OCI-LY1 (cell line): ENCODE measurements around the gene NEURL1B.
"Not testable (repeated sequence)": the region's sequence is repeated elsewhere in the genome, so short reads cannot be mapped to it uniquely, and the experiment has no call there.

Experiments
- H2AFZ ChIP-seq: fragments of 200-600 bp; sonication (generic), shearing (Covaris generic); 2 replicates; pipeline ENCODE4 v1.6.0; 2014; ENCODE audit warnings: antibody characterized with exemption, mild to moderate bottlenecking, low read length
- H3F3A ChIP-seq: fragments of 200-600 bp; sonication (generic), shearing (Covaris generic); 2 replicates; pipeline ENCODE4 v1.6.0; 2014; ENCODE audit warnings: mild to moderate bottlenecking, antibody characterized with exemption, low read length, moderate library complexity; ENCODE audit not compliant: insufficient read depth
- H3K27ac ChIP-seq: fragments of 200-600 bp; sonication (generic); 2 replicates; pipeline ENCODE4 v1.5.1; 2014; ENCODE audit warnings: low read length, mixed run types, mild to moderate bottlenecking, low read depth; ENCODE audit not compliant: poor library complexity, severe bottlenecking
- H3K27me3 ChIP-seq: fragments of 200-600 bp; sonication (generic); 2 replicates; pipeline ENCODE4 v1.6.0; 2014; ENCODE audit warnings: antibody characterized with exemption, mild to moderate bottlenecking, low read length, moderate library complexity; ENCODE audit not compliant: insufficient read depth
- H3K36me3 ChIP-seq: fragments of 200-600 bp; sonication (generic); 2 replicates; pipeline ENCODE4 v1.6.1; 2014; ENCODE audit warnings: mild to moderate bottlenecking, antibody characterized with exemption, low read length, moderate library complexity, mixed read lengths; ENCODE audit not compliant: insufficient read depth
- H3K4me1 ChIP-seq: fragments of 200-600 bp; sonication (generic); 2 replicates; pipeline ENCODE4 v1.5.1; 2014; ENCODE audit warnings: mild to moderate bottlenecking, low read length, moderate library complexity; ENCODE audit not compliant: insufficient read depth, severe bottlenecking
- H3K4me2 ChIP-seq: fragments of 200-600 bp; sonication (generic), shearing (Covaris generic); 2 replicates; pipeline ENCODE4 v1.6.1; 2014; ENCODE audit warnings: low read length
- H3K4me3 ChIP-seq: fragments of 200-600 bp; sonication (generic); 2 replicates; pipeline ENCODE4 v1.5.1; 2014; ENCODE audit warnings: low read length, low read depth, mild to moderate bottlenecking, mixed read lengths; ENCODE audit not compliant: poor library complexity, severe bottlenecking
- H3K79me2 ChIP-seq: fragments of 200-600 bp; shearing (Covaris generic); 2 replicates; pipeline ENCODE4 v1.6.1; 2016; ENCODE audit warnings: mixed run types, low read length, mixed read lengths; ENCODE audit not compliant: insufficient read depth
- H3K9ac ChIP-seq: fragments of 200-600 bp; sonication (generic), shearing (Covaris generic); 2 replicates; pipeline ENCODE4 v1.6.1; 2014; ENCODE audit warnings: mild to moderate bottlenecking, low read length, mixed read lengths
- H3K9me2 ChIP-seq: fragments of 200-600 bp; sonication (generic), shearing (Covaris generic); 2 replicates; pipeline ENCODE4 v1.6.1; 2014; ENCODE audit warnings: low read depth, mild to moderate bottlenecking, low read length, mixed read lengths
- H3K9me3 ChIP-seq: fragments of 200-600 bp; shearing (Covaris generic); 2 replicates; pipeline ENCODE4 v1.6.1; 2014; ENCODE audit warnings: low read length, mixed read lengths
- H4K20me1 ChIP-seq: fragments of 200-600 bp; sonication (generic), shearing (Covaris generic); 2 replicates; pipeline ENCODE4 v1.6.0; 2016; ENCODE audit warnings: mild to moderate bottlenecking, low read length; ENCODE audit not compliant: insufficient read depth
- EZH2 ChIP-seq: fragments of 200-600 bp; sonication (generic), shearing (Covaris generic); IDR thresholded peaks from 2 replicates; pipeline ENCODE4 v1.8.0; 2017; ENCODE audit warnings: borderline replicate concordance, mixed run types, mild to moderate bottlenecking, antibody characterized with exemption, low read length, moderate library complexity, mixed read lengths
- TF ChIP-seq, protein P1 (sequence below): fragments of 200-600 bp; sonication (generic), shearing (Covaris generic); IDR thresholded peaks from 2 replicates; pipeline ENCODE4 v1.5.1; 2017; ENCODE audit warnings: mild to moderate bottlenecking, antibody characterized with exemption, low read length, moderate library complexity, mixed read lengths

Gene NEURL1B

GRCh38 chr5:172671091-172671490 is 30.0 kb downstream of the NEURL1B start:
- Histone ChIP-seq H3K9me2 (no peaks in the 10 kb centered on the region), H3K4me2 (no peak overlapping the region), H3K9me3 (no peaks in the 10 kb centered on the region), H3K9ac (no peak overlapping the region), H2AFZ (no peak overlapping the region), H3K4me3 (no peak overlapping the region), H3K27me3 (no peaks in the 10 kb centered on the region), H3F3A (no peaks in the 10 kb centered on the region), H3K27ac (no peak overlapping the region), H3K36me3 (no peaks in the 10 kb centered on the region), H3K79me2 (no peaks in the 10 kb centered on the region), H3K4me1 (no peaks in the 10 kb centered on the region), H4K20me1 (no peaks in the 10 kb centered on the region)
- no peak for TF ChIP-seq EZH2

GRCh38 chr5:172672681-172673080 is 31.6 kb downstream of the NEURL1B start:
- Histone ChIP-seq H3K4me1 (no peaks in the 10 kb centered on the region), H3K4me3 (no peak overlapping the region), H3K36me3 (no peaks in the 10 kb centered on the region), H3K27ac (no peak overlapping the region), H3K4me2 (no peak overlapping the region), H3F3A (no peaks in the 10 kb centered on the region), H3K27me3 (no peaks in the 10 kb centered on the region), H2AFZ (no peak overlapping the region), H4K20me1 (no peaks in the 10 kb centered on the region), H3K79me2 (no peaks in the 10 kb centered on the region), H3K9me3 (no peaks in the 10 kb centered on the region), H3K9ac (no peak overlapping the region), H3K9me2 (no peaks in the 10 kb centered on the region)
- no peak for TF ChIP-seq EZH2
- TF ChIP-seq, protein P1, sequence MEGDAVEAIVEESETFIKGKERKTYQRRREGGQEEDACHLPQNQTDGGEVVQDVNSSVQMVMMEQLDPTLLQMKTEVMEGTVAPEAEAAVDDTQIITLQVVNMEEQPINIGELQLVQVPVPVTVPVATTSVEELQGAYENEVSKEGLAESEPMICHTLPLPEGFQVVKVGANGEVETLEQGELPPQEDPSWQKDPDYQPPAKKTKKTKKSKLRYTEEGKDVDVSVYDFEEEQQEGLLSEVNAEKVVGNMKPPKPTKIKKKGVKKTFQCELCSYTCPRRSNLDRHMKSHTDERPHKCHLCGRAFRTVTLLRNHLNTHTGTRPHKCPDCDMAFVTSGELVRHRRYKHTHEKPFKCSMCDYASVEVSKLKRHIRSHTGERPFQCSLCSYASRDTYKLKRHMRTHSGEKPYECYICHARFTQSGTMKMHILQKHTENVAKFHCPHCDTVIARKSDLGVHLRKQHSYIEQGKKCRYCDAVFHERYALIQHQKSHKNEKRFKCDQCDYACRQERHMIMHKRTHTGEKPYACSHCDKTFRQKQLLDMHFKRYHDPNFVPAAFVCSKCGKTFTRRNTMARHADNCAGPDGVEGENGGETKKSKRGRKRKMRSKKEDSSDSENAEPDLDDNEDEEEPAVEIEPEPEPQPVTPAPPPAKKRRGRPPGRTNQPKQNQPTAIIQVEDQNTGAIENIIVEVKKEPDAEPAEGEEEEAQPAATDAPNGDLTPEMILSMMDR: no peak

GRCh38 chr5:172674155-172674554 is 33.1 kb downstream of the NEURL1B start:
- Histone ChIP-seq H4K20me1 (no peaks in the 10 kb centered on the region), H3K79me2 (no peaks in the 10 kb centered on the region), H3K4me2 (no peak overlapping the region), H3K9ac (no peak overlapping the region), H3K4me3 (no peak overlapping the region), H3F3A (no peaks in the 10 kb centered on the region), H3K27ac (no peak overlapping the region), H3K9me3 (no peaks in the 10 kb centered on the region), H3K27me3 (no peaks in the 10 kb centered on the region), H3K4me1 (no peaks in the 10 kb centered on the region), H3K9me2 (no peaks in the 10 kb centered on the region), H2AFZ (no peak overlapping the region), H3K36me3 (no peaks in the 10 kb centered on the region; the same call in 1 of the 2 replicates)
- TF ChIP-seq, protein P1: no peak
- TF ChIP-seq EZH2: no peak

GRCh38 chr5:172676914-172677475 is 35.9 kb downstream of the NEURL1B start:
- no peaks in the 10 kb centered on the region for H4K20me1 ChIP-seq
- no peaks in the 10 kb centered on the region for H3K4me1 ChIP-seq
- TF ChIP-seq EZH2: no peak
- TF ChIP-seq, protein P1: no peak

GRCh38 chr5:172678362-172678874 is 37.4 kb downstream of the NEURL1B start:
- H3K9me3 ChIP-seq, H3F3A ChIP-seq, H3K9ac ChIP-seq, H3K4me3 ChIP-seq, H3K4me2 ChIP-seq, H3K27me3 ChIP-seq, H3K9me2 ChIP-seq, H3K36me3 ChIP-seq, H2AFZ ChIP-seq, H3K27ac ChIP-seq, H3K79me2 ChIP-seq, H4K20me1 ChIP-seq, H3K4me1 ChIP-seq: not testable (repeated sequence)

More at GRCh38 chr5:172676914-172677475, 35.9 kb downstream of the NEURL1B start:
- no peaks in the 10 kb centered on the region for H3K9me3 ChIP-seq
- H3F3A ChIP-seq: no peaks in the 10 kb centered on the region
- no peak overlapping the region for H3K9ac ChIP-seq
- H3K27me3 ChIP-seq: no peaks in the 10 kb centered on the region
- no peak overlapping the region for H3K27ac ChIP-seq
- no peaks in the 10 kb centered on the region for H3K9me2 ChIP-seq
- H3K36me3 ChIP-seq: no peaks in the 10 kb centered on the region; the same call in 1 of the 2 replicates
- no peak overlapping the region for H2AFZ ChIP-seq
- H3K4me3 ChIP-seq: no peak overlapping the region
- H3K79me2 ChIP-seq: no peaks in the 10 kb centered on the region
- no peak overlapping the region for H3K4me2 ChIP-seq
